RPMI7951 (cell line): ENCODE results near the gene JAG2. TPM values are rescaled to one million over a fixed set of nuclear protein-coding genes. Genes with fewer than 3 reads are reported as not detected.

Experiments used
- DNase-seq: peaks from one replicate; pipeline ENCODE4 v3.0.0-alpha.2; 2012; ENCODE audit warnings: low read depth
- total RNA-seq: library from RNA; depleted of rRNA; stranded (reverse); fragments of >200 nt; shearing (Covaris generic); gene quantifications from 2 replicates; pipeline ENCODE4 v1.2.3, GENCODE V29; 2014

The JAG2 gene
- total RNA-seq, 1 experiment from 2014 or later: not detected

DNA sequence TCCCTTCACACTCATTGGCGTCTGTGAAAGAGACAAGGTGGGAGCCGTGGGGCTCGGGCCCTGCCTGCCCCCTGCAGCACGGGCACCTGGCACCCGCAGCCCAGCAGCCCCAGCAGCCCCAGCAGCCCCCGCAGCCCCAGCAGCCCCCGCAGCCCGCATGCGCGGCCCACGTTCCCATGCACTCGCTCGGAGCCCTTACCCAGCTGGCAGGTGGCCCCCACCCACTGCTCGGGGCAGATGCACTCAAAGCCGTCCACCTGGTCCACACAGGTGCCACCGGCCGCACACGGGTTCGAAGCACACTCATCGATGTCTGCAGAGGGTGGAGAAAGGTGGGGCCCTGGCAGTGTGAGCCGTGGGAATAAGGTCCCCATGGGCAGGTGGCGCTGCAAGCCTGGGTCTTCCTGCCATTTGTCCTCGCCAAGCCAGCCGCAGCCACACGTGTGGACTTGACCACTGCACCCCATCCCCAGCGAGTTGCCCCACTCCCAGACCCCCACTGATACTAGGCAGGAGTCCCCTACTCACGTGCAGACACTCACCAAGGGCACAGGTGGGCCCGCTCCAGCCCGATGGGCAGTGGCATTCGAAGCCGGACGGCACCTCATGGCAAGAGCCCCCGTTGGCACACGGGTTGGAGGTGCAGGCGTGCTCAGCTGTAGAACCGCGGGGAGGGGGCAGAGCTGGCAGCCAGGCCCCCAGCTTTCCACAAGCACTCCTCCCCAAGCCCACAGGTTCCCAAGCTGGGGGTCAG, 17.3 kb downstream of the JAG2 start:
- no peak for DNase-seq

DNA sequence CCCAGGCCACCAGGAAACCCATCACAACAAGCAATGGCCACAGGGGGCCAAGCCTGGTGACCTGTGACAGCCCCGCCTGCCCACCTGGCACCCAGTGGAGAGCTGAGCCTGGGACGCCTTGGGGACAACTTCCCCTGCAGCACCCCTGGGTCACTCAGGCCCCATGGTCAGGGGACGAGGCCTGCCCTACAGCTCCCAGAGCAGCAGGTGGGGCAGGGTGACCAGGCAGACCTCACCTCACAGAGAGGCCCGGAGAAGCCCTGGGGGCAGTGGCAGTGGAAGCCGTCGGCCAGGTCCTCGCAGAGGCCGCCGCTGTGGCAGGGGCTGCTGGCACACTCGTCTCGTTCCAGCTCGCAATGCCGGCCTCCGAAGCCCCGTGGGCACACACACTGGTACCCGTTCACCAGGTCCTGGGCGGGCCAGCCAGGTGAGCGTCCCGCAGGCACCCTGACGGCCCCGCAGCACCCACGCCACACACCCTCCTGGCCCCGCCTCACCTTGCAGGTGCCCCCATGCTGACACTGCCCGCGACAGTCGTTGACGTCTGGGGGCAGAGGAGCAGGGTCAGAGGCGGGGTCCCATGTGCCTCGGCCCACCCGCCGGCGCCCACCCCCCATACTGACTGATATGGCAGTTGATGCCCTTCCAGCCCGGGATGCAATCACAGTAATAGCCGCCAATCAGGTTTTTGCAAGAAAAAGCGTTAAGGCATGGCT, 18.1 kb downstream of the JAG2 start:
- DNase-seq: no peak

DNA sequence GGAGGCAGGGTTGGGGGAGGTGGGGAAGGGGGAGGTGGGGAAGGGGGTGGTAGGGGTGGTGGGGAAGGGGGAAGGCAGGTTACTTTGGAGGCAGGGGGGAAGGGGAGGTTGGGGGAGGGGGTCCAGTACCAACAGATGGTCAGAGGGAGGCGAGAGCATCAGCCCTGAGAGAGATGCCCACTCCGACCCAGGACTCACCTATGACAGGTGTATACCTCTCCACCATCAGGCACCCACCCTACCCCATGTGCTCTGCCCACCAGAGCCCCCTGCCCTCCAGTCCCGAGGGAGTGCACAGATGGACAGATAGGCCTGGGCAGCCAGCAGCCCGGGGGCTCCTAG, 18.6 kb downstream of the JAG2 start:
- DNase-seq: no peak

DNA sequence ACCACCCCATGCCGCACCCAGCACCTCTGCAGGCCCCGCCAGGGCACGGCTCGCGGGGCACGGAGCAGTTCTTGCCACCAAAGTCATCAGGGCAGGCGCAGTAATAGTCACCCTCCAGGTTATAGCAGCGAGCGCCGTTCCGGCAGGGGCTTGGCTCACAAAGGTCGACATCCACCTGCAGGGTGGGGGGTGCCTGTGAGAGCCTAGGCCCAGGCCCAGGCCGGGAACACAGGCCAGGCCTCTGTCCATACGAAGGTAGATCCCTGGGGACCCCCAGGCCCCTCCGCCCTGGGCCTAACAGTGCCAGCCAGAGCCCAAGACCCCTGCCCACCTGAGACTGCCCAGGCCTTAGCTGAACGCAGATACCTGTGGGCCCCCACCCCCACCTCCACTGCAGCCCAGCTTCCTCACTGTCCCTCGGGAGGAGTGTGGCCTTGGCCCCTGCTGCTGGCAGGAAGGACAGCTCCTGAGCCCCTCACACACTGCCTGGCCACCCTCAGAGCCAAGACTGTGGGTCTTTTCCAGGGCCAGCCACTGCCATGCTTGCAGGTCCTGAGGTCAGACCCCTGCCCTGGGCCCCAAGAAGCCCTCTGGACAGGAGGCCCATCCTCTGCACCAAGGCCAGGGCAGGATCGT, 19.3 kb downstream of the JAG2 start:
- no peak for DNase-seq

DNA sequence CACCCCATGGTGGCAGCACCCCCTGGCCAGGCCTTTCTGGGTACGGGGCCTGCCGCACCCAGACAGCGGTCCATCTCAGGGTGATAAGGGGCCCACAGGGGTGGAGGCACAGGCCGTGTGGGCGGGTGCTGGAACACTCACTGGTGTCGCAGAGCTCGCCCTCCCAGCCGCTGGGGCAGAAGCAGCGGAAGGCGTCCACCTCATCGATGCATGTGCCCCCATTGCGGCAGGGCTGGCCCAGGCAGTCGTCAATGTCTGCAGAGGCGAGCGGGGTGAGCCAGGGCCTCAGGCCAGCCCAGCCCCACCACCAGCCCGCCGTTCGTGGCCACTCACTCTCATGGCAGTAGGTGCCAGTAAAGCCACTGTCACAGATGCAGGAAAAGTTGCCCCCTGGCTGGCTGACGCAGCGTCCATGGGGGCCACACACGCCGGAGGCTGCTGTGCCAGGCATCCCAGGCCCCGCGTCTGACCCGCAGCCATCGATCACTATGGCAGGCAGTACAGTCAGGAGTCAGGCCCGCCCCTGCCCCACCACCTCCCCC, 19.9 kb downstream of the JAG2 start:
- no peak for DNase-seq

DNA sequence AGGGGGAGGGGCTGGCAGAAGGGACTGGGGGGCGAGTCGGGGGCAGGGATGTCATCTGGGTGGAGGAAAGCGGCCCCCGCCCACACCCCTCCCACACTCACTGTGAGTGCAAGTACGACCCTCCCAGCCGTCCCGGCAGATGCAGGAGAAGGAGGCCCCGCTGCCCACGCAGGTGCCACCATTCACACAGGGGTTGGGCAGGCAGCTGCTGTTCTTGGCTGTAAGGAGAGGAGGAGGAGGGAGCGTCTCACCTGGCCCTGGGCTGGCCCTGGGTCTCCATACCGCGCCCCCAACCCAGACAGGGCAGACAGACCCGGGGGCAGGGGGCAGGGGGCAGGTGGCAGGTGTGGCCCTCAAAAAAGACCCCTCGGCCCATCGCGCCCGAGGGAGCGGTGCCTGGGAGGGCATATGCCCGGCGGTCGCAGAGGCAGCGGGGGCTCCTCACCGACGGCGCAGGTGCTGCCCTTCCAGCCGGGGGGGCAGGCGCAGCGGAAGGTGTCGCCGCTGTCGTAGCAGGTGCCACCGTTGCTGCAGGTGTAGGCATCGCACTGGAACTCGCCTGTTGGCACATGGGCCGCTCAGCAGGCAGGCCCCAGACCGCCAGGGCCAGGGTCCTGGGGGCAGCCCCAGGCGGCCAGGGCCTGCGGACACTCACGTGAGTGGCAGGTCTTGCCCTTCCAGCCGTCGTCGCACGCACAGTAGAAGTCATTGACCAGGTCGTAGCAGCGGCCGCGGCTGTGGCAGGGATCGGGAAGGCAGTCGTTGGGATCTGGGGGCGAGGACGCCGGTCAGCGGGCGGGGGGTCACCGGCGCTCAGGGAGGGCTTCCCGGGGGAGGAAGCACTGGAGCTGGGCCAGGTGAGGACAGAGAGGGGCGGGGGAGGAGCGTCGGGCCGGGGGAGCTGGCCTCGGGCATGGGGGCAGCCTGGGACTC, 20.6 kb downstream of the JAG2 start:
- no peak for DNase-seq

DNA sequence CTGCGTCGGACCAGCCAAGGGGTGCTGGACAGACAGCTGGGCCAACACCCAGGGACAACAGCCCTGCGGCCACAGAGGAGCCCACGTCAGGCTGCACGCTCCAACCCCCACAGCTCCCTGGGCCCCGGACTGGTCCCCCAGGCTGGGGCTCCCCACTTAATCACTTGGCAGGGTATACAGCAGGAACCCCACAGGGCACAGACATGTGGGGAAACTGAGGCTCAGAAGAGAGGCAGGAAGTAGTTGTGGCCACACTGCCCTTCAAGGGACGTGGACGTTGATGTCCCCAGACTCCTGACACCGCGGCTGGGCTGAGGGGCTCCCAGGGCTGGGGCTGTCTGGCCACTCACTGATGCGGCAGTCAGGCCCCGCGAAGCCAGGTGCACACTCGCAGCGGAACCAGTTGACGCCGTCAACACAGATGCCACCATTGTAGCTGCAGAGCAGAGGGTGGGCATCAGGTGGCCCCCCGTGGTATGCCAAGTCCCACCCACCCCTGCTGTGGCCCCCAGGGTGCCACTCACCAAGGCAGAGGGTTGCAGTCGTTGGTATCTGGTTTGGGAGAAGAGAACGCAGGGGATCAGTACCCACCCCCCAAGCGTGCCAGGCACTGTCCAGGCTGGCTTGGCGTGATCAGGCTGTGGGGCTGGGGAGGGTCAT, 21.5 kb downstream of the JAG2 start:
- no peak for DNase-seq

DNA sequence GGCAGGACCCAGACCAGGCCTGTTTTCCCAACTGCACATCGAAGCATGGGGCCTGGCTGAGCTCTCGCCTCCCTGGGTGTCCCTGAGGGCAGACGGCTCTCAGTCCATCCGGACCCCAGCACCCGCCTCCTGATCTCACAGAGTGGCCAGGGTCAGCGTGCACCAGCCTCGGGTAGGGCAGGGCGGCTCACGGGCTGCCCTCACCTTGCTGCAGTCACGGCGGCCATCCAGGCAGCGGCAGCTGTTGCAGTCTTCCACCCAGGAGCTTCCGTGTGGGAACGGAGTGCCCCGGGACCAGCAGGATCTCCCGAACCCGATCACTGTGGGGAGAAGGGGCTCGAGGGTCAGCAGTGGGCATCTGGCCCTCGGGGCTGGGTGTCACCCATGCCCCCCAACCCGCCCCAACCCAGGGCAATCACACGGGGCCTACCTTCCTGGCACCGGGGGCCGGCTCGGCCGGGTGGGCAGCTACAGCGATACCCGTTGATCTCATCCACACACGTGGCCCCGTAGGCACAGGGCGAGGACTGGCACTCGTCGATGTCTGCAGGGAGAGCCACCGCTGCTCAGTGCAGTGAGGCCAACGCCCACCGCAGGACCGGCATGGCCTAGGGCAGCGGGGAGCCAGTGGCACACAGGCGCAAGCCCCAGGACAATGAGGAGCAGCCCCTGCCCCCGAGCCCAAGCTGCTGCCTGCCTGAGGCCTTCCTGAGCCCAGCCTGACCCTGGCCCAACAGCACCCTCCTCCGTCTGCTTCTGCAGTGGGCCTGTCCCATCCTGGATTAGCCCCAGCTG, 22.2 kb downstream of the JAG2 start:
- DNase-seq: no peak

DNA sequence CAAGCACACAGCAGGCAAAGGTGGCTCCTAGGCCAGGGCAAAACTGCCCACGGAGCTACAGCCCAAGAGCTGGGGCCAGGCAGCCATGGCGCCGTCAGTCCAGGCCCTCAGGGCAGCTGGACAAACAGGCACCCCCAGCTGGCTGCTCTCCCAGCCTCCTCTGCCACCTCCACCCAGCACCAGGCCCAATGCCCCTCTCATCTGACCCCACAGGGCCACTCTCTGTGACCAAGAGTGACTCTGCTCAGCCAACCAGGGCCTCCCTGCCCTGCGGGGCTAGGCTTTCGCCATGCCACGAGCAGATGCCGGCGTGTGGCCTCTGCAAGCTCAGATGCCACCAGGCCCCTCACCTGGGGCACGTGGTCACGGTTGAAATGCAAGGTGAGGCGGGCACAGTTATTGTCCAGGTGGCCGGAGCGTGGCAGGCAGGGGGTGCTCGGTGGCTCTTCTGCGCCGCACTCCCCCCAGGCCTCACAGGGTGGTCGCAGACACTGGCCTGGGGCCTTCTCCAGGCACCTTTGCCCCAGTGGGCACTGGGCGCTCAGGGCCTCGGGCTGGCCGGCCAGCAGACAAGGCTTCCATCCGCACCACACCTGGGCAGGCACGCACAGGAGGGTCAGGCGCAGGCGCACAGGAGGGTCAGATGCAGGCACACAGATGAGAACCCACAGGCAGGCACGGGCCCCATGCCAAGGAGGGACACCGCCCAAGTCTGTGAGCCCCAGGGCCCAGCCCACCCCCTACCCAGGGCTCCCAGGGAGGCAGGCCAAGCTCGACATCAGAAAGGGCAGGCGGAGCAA, 23.0 kb downstream of the JAG2 start:
- no peak for DNase-seq

DNA sequence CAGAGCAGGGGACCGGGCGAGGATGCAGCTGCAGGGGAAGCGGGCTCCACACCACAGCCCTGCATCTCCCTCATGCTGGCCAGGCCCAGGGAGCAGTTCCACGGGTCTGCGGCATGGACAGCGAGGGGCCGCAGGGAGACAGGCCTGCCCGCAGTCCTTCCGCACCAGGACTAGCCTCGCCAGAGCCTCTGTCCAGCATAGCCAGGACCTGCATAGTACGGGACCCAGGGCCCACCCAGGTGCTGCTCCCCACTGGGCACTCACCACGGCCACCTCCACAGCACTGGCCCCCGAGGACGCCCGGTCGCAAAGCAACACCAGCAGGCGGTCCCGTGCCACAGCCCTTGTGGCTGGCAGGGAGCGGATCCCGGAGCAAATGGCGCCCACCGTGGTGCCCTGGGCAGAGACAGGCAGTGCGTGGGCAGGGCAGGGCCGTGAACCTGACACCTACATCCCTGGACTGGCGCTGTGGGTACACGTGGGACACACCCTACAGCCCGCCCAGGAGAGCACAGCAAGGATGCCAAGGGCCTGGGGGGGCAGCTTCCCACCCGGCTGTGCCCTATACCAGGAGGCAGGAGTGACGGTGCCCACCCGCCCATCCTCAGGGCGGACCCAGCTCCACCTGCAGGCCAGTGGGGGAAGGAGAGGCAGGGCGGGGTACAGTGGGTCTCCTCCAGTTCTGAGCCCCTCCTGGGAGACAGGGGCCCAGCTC, 23.8 kb downstream of the JAG2 start:
- no peak for DNase-seq

DNA sequence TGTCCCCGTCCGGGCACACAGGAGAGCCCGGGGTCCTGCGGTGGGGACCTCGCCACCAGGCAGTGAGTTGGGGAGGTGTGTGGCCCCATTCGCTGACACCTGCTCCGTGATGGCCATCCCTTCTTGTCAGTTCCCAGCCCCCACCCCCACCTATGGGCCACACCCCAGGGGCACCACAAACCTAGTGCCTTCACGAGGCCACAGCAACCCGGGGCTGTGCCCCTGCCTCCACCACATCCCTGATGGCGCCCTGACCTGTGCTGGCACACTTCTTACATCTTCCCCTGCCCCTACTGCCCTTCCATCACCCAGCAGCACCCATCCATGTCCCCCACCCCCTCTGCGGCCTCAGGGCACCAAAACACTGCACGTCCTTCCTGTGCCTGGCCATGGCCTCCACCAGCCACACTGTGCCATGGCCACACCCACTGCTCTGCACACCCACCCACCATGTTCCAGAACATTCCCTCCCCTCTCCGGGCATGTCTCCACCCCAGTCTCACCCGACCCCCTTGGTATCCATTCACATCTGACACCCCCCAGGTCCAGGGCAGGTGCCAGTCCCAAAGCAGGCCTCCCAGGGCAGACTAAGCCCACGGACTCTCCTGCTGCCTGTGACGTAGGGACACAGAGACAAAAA, 24.4 kb downstream of the JAG2 start:
- DNase-seq: no peak

DNA sequence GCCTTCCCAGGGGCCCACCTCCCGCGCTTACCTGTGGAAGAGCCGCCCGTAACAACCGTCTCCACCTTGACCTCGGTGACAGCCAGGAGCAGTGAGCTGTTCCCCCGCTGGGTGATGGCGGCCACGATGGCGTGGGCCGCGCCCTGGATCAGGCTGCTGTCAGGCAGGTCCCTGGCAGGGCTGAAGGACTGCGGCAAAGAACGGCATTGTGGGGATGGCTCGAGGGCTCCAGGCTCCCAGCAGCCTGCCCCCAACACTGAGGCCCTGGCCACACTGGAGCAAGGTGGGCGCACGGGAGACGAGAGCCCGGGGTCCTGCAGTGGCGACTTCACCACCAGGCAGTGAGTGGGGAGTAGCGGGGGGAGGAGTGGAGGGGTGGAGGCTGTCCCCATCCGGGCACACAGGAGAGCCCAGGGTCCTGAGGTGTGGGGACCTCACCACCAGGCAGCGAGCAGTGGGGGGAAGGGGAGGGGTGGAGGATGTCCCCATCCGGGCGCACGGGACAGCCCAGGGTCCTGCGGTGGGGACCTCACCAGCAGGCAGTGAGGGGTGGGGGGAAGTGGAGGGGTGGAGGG, 25.0 kb downstream of the JAG2 start:
- no peak for DNase-seq

DNA sequence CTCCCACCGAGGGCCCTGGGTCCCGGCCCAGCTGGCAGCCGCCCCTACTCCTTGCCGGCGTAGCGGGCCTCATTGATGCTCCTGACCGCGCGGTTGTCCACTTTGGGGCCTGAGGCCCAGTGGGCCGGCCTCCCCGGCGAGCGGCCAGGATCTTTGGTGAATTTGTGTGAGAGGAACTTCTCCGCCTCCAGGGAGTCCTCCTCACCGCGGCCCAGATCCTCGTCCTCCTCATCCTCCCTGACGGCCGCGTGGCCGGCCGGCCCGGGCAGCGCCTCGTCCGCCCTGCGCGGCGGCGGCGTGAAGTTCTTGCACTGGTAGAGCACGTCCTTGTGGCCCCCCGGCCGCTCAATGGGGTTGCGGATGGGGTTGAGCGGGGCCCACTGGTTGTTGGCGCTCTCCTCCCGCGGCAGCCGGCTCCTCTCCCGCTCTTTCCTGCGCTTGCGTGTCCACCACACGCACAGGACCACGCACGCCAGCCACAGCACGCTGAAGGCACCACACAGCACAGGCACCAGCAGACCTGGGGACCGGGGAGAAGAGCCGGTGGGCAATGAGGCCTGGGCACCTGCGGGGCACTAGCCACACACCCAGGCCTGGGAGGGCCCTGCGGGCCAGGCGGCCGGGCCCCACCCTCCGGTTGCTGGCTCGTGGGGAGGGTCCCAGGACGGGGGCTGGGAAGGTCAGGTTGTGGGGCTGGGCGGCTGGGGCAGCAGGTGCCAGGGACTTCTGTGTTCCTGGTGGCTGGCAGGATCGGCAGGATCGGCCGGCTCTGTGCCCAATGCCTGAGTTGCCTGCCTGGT, 25.7 kb downstream of the JAG2 start:
- DNase-seq: no peak

DNA sequence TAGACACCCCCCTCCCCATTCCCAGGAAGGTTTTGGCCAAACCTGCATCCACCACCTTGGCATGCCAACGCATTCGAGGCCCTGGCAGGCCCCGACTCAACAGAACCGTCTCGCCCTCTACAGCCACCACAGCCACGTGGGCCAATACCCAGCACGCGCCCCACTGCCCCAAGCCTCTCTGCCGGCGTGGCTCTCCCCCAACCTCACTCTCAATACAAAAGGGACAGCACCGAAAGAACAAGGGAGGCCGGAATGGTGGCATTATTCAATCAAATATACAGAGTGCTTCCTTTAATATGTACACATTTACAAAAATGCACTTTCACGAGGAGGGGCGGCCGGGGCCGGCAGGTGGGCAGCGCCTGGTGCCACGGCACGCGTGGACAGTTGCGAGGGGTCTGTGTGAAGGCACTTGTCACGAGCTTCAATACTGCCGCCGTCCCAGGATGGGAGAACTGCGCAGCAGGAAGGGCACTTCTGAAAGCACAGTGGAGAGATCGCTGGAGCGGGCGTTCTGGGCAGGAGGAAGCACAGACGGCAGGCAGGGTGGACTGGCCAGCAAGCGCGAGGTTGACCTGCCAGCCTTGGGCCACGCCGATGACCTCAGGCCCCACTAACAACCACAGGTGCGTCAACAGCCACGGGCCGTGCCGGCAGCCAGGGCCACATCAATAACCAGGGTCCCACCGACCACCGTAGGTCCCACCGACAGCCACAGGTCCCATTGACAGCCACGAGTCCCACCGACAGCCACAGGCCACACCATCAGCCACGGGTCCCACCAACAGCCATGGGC, 26.9 kb downstream of the JAG2 start:
- DNase-seq: no peak

DNA sequence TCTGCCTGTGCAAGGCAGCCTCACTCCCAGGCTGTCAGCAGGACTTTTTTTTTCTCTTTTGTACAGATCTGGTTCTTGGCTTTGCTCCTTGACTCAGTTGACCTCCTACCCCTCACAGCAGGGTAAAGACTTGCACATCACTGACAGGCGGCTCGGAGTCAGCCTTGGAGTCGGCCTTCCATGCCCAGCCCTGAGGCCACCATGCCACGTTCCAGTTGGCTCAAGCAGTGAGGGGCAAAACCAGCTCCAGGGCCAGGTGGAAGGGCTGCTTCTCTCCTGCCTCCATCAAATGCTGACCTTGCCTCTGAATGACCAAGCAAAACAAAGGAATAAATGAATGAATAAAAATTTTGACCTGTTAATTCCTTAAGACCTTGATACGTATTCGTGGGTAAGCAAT, 27.6 kb downstream of the JAG2 start:
- DNase-seq: no peak

DNA sequence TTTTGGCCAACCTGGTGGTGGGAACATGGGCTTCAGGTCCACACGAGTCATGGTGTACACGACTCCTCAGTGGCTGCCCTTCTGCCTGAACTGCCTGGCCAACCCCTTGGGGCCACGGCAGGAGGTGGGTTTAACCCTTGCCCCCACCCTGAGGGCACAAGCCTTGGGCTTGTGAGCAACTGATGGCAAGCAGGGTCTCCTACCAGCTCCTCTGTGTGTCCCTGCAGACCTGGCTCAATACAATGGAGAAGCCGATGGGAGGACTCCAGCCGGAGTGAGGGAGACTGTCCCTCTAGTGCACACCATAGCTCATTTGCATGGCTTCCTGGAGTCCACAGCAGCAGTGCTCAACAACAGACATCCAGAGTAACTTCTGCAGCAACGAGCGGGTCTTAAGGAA, 28.0 kb downstream of the JAG2 start:
- no peak for DNase-seq
